ENCODE measurements around the gene DNAAF1. TPM values are rescaled to one million over a fixed set of nuclear protein-coding genes. Genes with fewer than 3 reads are reported as not detected.

The DNAAF1 gene
- total RNA-seq, 4 donors from 2014 or later = not detected

GRCh38 chr16:84165746-84166145 lies 20.6 kb downstream of the DNAAF1 start:
- H3K9me3 ChIP-seq = no peaks in the 10 kb centered on the region
- H3K4me1 ChIP-seq = no peaks in the 10 kb centered on the region
- H3K36me3 ChIP-seq = no peaks in the 10 kb centered on the region
- no peak overlapping the region for H3K27ac ChIP-seq
- DNase-seq = no peak
- no peak overlapping the region for H3K4me3 ChIP-seq
- no peaks in the 10 kb centered on the region for H3K27me3 ChIP-seq
- TF ChIP-seq, protein P1, sequence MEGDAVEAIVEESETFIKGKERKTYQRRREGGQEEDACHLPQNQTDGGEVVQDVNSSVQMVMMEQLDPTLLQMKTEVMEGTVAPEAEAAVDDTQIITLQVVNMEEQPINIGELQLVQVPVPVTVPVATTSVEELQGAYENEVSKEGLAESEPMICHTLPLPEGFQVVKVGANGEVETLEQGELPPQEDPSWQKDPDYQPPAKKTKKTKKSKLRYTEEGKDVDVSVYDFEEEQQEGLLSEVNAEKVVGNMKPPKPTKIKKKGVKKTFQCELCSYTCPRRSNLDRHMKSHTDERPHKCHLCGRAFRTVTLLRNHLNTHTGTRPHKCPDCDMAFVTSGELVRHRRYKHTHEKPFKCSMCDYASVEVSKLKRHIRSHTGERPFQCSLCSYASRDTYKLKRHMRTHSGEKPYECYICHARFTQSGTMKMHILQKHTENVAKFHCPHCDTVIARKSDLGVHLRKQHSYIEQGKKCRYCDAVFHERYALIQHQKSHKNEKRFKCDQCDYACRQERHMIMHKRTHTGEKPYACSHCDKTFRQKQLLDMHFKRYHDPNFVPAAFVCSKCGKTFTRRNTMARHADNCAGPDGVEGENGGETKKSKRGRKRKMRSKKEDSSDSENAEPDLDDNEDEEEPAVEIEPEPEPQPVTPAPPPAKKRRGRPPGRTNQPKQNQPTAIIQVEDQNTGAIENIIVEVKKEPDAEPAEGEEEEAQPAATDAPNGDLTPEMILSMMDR (IDR thresholded peaks at IDR 0.05) = no peak
- no peak for TF ChIP-seq POLR2A (IDR thresholded peaks at IDR 0.05)

- no peak for TF ChIP-seq POLR2A (IDR thresholded peaks at IDR 0.05)
- DNase-seq = no peak
- no peaks in the 10 kb centered on the region for H3K9me3 ChIP-seq
- no peaks in the 10 kb centered on the region for H3K36me3 ChIP-seq
- no peak overlapping the region for H3K27ac ChIP-seq
- no peaks in the 10 kb centered on the region for H3K4me1 ChIP-seq
- H3K4me3 ChIP-seq = no peak overlapping the region
- H3K27me3 ChIP-seq = no peaks in the 10 kb centered on the region
Observed at GRCh38 chr16:84166796-84167695, 21.9 kb downstream of the DNAAF1 start.

GRCh38 chr16:84169765-84170310 lies 24.7 kb downstream of the DNAAF1 start:
- Histone ChIP-seq H3K27ac (no peak overlapping the region), H3K9me3 (no peaks in the 10 kb centered on the region), H3K4me3 (no peak overlapping the region), H3K27me3 (no peaks in the 10 kb centered on the region), H3K4me1 (no peaks in the 10 kb centered on the region), H3K36me3 (no peaks in the 10 kb centered on the region)
- TF ChIP-seq POLR2A (IDR thresholded peaks at IDR 0.05) = no peak
- TF ChIP-seq, protein P1 (IDR thresholded peaks at IDR 0.05) = no peak
- DNase-seq = no peak

DNA sequence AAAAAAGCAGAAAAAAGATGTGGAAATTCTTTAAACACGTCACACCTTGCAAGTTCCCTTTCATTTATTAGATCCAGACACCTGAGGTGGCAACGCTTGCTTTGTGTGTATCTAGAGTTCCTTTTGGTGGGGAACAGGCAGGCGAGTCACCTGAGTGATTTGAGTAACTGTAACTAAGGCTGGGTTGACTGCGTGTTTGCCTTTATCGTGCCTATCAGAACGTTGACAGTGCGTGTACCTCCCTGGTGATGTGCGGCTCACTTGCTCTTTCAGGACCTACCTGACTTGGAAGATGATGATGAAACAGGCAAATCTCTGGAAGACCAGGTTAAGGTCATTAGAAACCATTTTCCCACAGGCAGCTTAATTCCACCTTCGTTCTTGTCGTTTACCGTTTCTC lies 29.3 kb downstream of the DNAAF1 start:
- Histone ChIP-seq H3K36me3 (peaks cover 0 to 12% (median 0%) of the 10 kb centered on the region in 3 donors), H3K27me3 (no peaks in the 10 kb centered on the region), H3K27ac (no peak overlapping the region), H3K4me3 (no peak overlapping the region), H3K4me1 (peaks cover 0 to 22% (median 4%) of the 10 kb centered on the region in 4 donors), H3K9me3 (no peaks in the 10 kb centered on the region)
- TF ChIP-seq, protein P1 (IDR thresholded peaks at IDR 0.05) = no peak
- no peak for TF ChIP-seq POLR2A (IDR thresholded peaks at IDR 0.05)
- no peak for DNase-seq

- Histone ChIP-seq H3K36me3 (peaks cover 0 to 23% (median 0%) of the 10 kb centered on the region in 3 donors), H3K4me1 (peaks cover 0 to 22% (median 4%) of the 10 kb centered on the region in 4 donors), H3K27ac (peak overlapping the region in 2 of 4 donors; percentile 38 to 72), H3K27me3 (no peaks in the 10 kb centered on the region), H3K9me3 (no peaks in the 10 kb centered on the region), H3K4me3 (no peak overlapping the region)
- DNase-seq = peak; percentile 41 to 73 (median 73)
- TF ChIP-seq, protein P1 (IDR thresholded peaks at IDR 0.05) = peak; percentile 60 to 82 (median 67)
- no peak for TF ChIP-seq POLR2A (IDR thresholded peaks at IDR 0.05)
Observed at GRCh38 chr16:84175350-84176081, 30.4 kb downstream of the DNAAF1 start.
